ENCODE measurements around the gene PROX2.
A peak's percentile ranks its signal among the peaks of the same experiment; 100 is the strongest.

Gene PROX2

DNA sequence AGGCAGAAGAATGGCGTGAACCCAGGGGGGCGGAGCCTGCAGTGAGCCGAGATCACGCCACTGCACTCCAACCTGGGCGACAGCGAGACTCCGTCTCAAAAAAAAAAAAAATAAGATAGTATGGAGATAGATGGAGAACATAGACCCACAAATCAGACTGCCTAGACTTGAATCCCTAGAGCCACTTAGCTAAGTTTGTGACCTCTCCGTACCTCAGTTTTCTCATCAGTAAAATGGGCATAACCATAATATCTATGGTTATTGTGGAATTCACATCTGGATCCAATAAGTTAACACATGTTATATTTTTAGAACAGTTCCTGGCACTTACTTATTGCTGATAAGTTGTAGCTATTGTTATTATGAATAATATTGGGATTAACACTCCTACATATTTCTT lies 7.2 kb downstream of the PROX2 start:
- no peak for FAIRE-seq

GRCh38 chr14:74867673-74868072 lies 8.3 kb downstream of the PROX2 start:
- TF ChIP-seq TAF1 (IDR thresholded peaks at IDR 0.05; ENCODE audit: borderline replicate concordance, low read depth, low read length) (no peak), POLR2AphosphoS5 (IDR thresholded peaks at IDR 0.05; ENCODE audit: low read depth, low read length) (no peak), POLR2A (IDR thresholded peaks at IDR 0.05; ENCODE audit: low read depth, low read length) (no peak)
- no peak for DNase-seq (ENCODE audit: insufficient read length)
- no peak for FAIRE-seq

More for the DNA sequence above, 7.2 kb downstream of the PROX2 start:
- TF ChIP-seq TAF1 (IDR thresholded peaks at IDR 0.05; ENCODE audit: borderline replicate concordance, low read depth, low read length) (no peak), POLR2A (IDR thresholded peaks at IDR 0.05; ENCODE audit: low read depth, low read length) (no peak), POLR2AphosphoS5 (IDR thresholded peaks at IDR 0.05; ENCODE audit: low read depth, low read length) (no peak)
- no peak for DNase-seq (ENCODE audit: insufficient read length)

DNA sequence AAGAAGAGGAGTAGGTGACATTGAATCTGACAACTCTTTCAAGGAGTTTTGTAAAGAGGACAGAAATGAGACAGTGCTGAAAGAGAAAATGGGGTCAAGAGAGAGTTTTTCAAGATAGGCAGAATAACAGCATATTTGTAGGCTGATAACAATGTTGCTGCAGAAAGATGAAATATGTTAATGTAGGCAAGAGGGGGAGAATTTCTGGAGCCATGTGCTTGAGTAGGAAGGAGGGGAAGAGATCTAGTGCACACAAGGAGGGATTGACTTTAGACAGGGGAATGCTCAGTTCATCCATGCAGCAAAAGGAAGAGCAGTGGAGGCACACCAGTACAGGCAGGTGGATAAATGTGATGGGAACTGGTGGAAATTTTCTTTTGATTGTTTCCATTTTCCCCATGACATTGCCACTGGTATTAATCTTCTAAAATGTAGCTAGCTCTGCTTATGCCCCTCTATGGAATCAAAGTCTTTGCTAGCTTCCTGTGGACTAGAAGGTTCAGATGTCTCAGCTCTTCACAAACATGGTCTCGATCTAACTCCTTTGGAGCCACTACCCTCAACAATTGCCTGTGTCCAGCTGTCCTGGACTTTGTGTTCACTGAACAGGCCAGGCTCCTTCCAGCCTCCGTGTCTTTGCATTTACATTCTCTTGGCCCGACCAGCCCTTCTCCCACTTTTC lies 9.1 kb downstream of the PROX2 start:
- no peak for TF ChIP-seq POLR2AphosphoS5 (IDR thresholded peaks at IDR 0.05; ENCODE audit: low read depth, low read length)
- TF ChIP-seq TAF1 (IDR thresholded peaks at IDR 0.05; ENCODE audit: borderline replicate concordance, low read depth, low read length), result no peak
- no peak for TF ChIP-seq POLR2A (IDR thresholded peaks at IDR 0.05; ENCODE audit: low read depth, low read length)
- DNase-seq (ENCODE audit: insufficient read length) (no peak), FAIRE-seq (no peak)

- no peak for TF ChIP-seq POLR2AphosphoS5 (IDR thresholded peaks at IDR 0.05; ENCODE audit: low read depth, low read length)
- TF ChIP-seq POLR2A (IDR thresholded peaks at IDR 0.05; ENCODE audit: low read depth, low read length), result no peak
- no peak for TF ChIP-seq TAF1 (IDR thresholded peaks at IDR 0.05; ENCODE audit: borderline replicate concordance, low read depth, low read length)
- DNase-seq (ENCODE audit: insufficient read length), result no peak
- no peak for FAIRE-seq
These were observed 10.8 kb downstream of the PROX2 start for GRCh38 chr14:74865156-74865555.

DNA sequence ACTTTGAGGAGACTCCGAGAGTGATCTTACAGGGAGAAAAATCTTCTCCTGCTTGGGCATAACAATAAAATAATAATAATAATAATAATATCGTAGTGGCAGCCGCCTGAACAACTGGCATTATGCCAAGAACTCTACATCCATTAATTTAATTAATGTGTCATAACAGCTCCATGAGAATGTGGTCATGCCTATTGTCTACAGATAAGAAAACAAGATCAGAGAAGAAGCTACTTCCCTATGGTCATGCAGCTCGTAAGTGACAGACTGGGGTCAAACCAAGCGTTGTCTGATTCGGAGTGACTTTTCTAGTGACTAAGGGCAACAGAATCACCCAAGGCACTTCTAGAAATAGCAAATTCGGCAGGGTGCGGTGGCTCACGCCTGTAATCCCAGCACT lies 11.7 kb downstream of the PROX2 start:
- TF ChIP-seq TAF1 (IDR thresholded peaks at IDR 0.05; ENCODE audit: borderline replicate concordance, low read depth, low read length) (no peak), POLR2A (IDR thresholded peaks at IDR 0.05; ENCODE audit: low read depth, low read length) (no peak), POLR2AphosphoS5 (IDR thresholded peaks at IDR 0.05; ENCODE audit: low read depth, low read length) (no peak)
- FAIRE-seq (no peak), DNase-seq (ENCODE audit: insufficient read length) (no peak)

GRCh38 chr14:74863274-74863673 lies 12.7 kb downstream of the PROX2 start:
- TF ChIP-seq POLR2AphosphoS5 (IDR thresholded peaks at IDR 0.05; ENCODE audit: low read depth, low read length) (no peak), POLR2A (IDR thresholded peaks at IDR 0.05; ENCODE audit: low read depth, low read length) (no peak), TAF1 (IDR thresholded peaks at IDR 0.05; ENCODE audit: borderline replicate concordance, low read depth, low read length) (no peak)
- DNase-seq (ENCODE audit: insufficient read length), result no peak
- no peak for FAIRE-seq

- DNase-seq (ENCODE audit: insufficient read length), result no peak
- TF ChIP-seq POLR2AphosphoS5 (IDR thresholded peaks at IDR 0.05; ENCODE audit: low read depth, low read length), result no peak
- no peak for TF ChIP-seq TAF1 (IDR thresholded peaks at IDR 0.05; ENCODE audit: borderline replicate concordance, low read depth, low read length)
- TF ChIP-seq POLR2A (IDR thresholded peaks at IDR 0.05; ENCODE audit: low read depth, low read length), result no peak
- no peak for FAIRE-seq
These were observed 14.2 kb downstream of the PROX2 start for GRCh38 chr14:74861734-74862090.

GRCh38 chr14:74860899-74861733 lies 14.8 kb downstream of the PROX2 start:
- TF ChIP-seq POLR2A (IDR thresholded peaks at IDR 0.05; ENCODE audit: low read depth, low read length) (no peak), TAF1 (IDR thresholded peaks at IDR 0.05; ENCODE audit: borderline replicate concordance, low read depth, low read length) (no peak), POLR2AphosphoS5 (IDR thresholded peaks at IDR 0.05; ENCODE audit: low read depth, low read length) (no peak)
- FAIRE-seq (peak; percentile 86), DNase-seq (ENCODE audit: insufficient read length) (peak; percentile 36)

- TF ChIP-seq TAF1 (IDR thresholded peaks at IDR 0.05; ENCODE audit: borderline replicate concordance, low read depth, low read length) (no peak), POLR2AphosphoS5 (IDR thresholded peaks at IDR 0.05; ENCODE audit: low read depth, low read length) (no peak), POLR2A (IDR thresholded peaks at IDR 0.05; ENCODE audit: low read depth, low read length) (no peak)
- FAIRE-seq (no peak), DNase-seq (ENCODE audit: insufficient read length) (no peak)
These were observed 16.0 kb downstream of the PROX2 start for GRCh38 chr14:74859757-74860552.

DNA sequence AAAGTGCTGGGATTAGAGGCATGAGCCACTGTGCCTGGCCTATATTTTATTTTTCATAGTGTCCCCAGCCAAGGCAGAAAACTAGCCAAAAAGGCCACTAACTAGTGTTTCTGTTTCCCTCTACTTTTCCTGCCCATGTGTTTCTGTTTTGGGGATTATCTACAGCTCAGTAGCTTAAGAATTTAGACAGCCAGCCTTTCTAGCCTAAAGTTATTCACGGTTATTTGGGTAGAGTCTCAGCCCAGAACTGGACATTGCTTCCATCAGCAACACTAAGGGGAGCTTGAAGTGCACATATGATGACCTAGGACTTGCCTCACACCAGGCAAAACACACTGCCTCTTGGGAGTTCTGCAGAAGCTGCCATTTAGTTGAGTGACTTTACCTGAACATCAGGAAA lies 17.9 kb downstream of the PROX2 start:
- FAIRE-seq (no peak), DNase-seq (ENCODE audit: insufficient read length) (no peak)
- no peak for TF ChIP-seq POLR2AphosphoS5 (IDR thresholded peaks at IDR 0.05; ENCODE audit: low read depth, low read length)
- no peak for TF ChIP-seq POLR2A (IDR thresholded peaks at IDR 0.05; ENCODE audit: low read depth, low read length)
- TF ChIP-seq TAF1 (IDR thresholded peaks at IDR 0.05; ENCODE audit: borderline replicate concordance, low read depth, low read length), result no peak

DNA sequence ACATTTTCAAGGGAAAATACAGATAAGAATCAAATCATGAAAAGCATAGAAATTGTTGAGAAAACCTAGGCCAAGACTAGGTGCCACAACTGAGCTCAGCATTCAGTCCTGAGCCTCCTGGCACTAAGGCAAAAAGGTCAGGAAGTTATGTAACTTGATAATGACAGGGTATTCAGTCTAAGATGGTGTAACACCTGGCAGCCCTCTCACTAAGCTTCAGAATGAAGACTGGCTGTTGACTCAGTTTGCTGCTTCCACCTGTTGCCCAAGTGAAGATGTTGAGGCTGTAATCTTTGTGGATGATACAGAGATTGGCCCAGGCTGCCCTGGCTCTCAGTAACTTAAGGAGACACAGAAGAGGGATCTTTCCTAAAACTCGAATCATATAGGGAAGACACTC lies 19.6 kb downstream of the PROX2 start:
- FAIRE-seq (no peak), DNase-seq (ENCODE audit: insufficient read length) (no peak)
- TF ChIP-seq POLR2AphosphoS5 (IDR thresholded peaks at IDR 0.05; ENCODE audit: low read depth, low read length) (no peak), TAF1 (IDR thresholded peaks at IDR 0.05; ENCODE audit: borderline replicate concordance, low read depth, low read length) (no peak), POLR2A (IDR thresholded peaks at IDR 0.05; ENCODE audit: low read depth, low read length) (no peak)
